Liver (tissue), 9 donors: ENCODE measurements around the gene AGPAT4. TPM values are rescaled to one million over a fixed set of nuclear protein-coding genes. Genes with fewer than 3 reads are reported as not detected.

Source experiments
- DNase-seq: peaks from one replicate; pipeline ENCODE4 v3.0.0-alpha.2; 2017; ENCODE audit warnings: low spot score
- H3K27ac ChIP-seq, 2 donors: one replicate each; pipeline ENCODE4 v1.7.0; 2013; ENCODE audit warnings: inconsistent platforms in 2 of 2, low read length in 2 of 2, control low read depth in 1 of 2, low read depth in 1 of 2, mild to moderate bottlenecking in 1 of 2
- H3K27me3 ChIP-seq, 4 donors: one replicate each; pipeline versions ENCODE4 v1.6.1 to v1.7.0; 2013; ENCODE audit warnings: low read length in 3 of 4, inconsistent platforms in 1 of 4, mild to moderate bottlenecking in 1 of 4, moderate library complexity in 1 of 4; ENCODE audit not compliant: control insufficient read depth in 4 of 4, insufficient read depth in 4 of 4
- H3K36me3 ChIP-seq, 4 donors: one replicate each; pipeline versions ENCODE4 v1.6.1 to v1.7.0; 2013; ENCODE audit warnings: low read length in 3 of 4, mild to moderate bottlenecking in 3 of 4, low read depth in 1 of 4, moderate library complexity in 1 of 4; ENCODE audit not compliant: control insufficient read depth in 4 of 4, insufficient read depth in 3 of 4
- H3K4me1 ChIP-seq, 4 donors: one replicate each; pipeline versions ENCODE4 v1.6.1 to v1.7.0; 2013; ENCODE audit warnings: low read length in 3 of 4, mild to moderate bottlenecking in 3 of 4, moderate library complexity in 1 of 4; ENCODE audit not compliant: control insufficient read depth in 4 of 4, insufficient read depth in 4 of 4
- H3K4me3 ChIP-seq, 3 donors: one replicate each; pipeline versions ENCODE4 v1.6.1 to v1.7.0; 2013; ENCODE audit warnings: low read length in 3 of 3, control low read depth in 1 of 3, low read depth in 1 of 3, mild to moderate bottlenecking in 1 of 3
- H3K9ac ChIP-seq, 2 donors: one replicate each; pipeline ENCODE4 v1.7.0; 2013; ENCODE audit warnings: low read length in 2 of 2, mild to moderate bottlenecking in 2 of 2, moderate library complexity in 2 of 2, control low read depth in 1 of 2, low read depth in 1 of 2
- H3K9me3 ChIP-seq, 4 donors: one replicate each; pipeline versions ENCODE4 v1.6.1 to v1.7.0; 2013; ENCODE audit warnings: low read length in 3 of 4; ENCODE audit not compliant: control insufficient read depth in 4 of 4
- EGR1 ChIP-seq, 2 donors: IDR thresholded peaks; 2 replicates each; pipeline ENCODE4 v1.6.1; 2016 to 2018; ENCODE audit warnings: antibody characterized with exemption in 2 of 2, low read depth in 2 of 2
- FOXA1 ChIP-seq: IDR thresholded peaks from 2 replicates; pipeline ENCODE4 v1.6.1; 2016; ENCODE audit warnings: antibody characterized with exemption
- FOXA2 ChIP-seq: IDR thresholded peaks from 2 replicates; pipeline ENCODE4 v1.6.1; 2016; ENCODE audit warnings: antibody characterized with exemption
- GABPA ChIP-seq, 2 donors: IDR thresholded peaks in 1 of 2; conservative IDR thresholded peaks in 1 of 2; 2 replicates each; pipeline ENCODE4 v1.6.1; 2016; ENCODE audit warnings: antibody characterized with exemption in 2 of 2, mild to moderate bottlenecking in 1 of 2, moderate library complexity in 1 of 2
- HNF4A ChIP-seq, 2 donors: conservative IDR thresholded peaks; 2 replicates each; pipeline ENCODE4 v1.6.1; 2016; ENCODE audit warnings: antibody characterized with exemption in 2 of 2, mild to moderate bottlenecking in 2 of 2
- HNF4G ChIP-seq: IDR thresholded peaks from 2 replicates; pipeline ENCODE4 v1.6.1; 2016; ENCODE audit warnings: antibody characterized with exemption
- JUND ChIP-seq, 2 donors: IDR thresholded peaks; 2 replicates each; pipeline ENCODE4 v1.6.1; 2016; ENCODE audit warnings: antibody characterized with exemption in 2 of 2
- NR2F2 ChIP-seq: IDR thresholded peaks from 2 replicates; pipeline ENCODE4 v1.6.1; 2016; ENCODE audit warnings: antibody characterized with exemption
- RAD21 ChIP-seq, 2 donors: IDR thresholded peaks; 2 replicates each; pipeline ENCODE4 v1.6.1; 2016; ENCODE audit warnings: antibody characterized with exemption in 2 of 2, mild to moderate bottlenecking in 2 of 2
- RXRA ChIP-seq, 2 donors: IDR thresholded peaks; 2 replicates each; pipeline ENCODE4 v1.6.1; 2017 to 2018; ENCODE audit warnings: antibody characterized with exemption in 2 of 2, mild to moderate bottlenecking in 1 of 2
- SP1 ChIP-seq: IDR thresholded peaks from 2 replicates; pipeline ENCODE4 v1.6.1; 2018; ENCODE audit warnings: antibody characterized with exemption, mild to moderate bottlenecking
- TAF1 ChIP-seq: conservative IDR thresholded peaks from 2 replicates; pipeline ENCODE4 v1.6.1; 2016; ENCODE audit warnings: antibody characterized with exemption, mild to moderate bottlenecking
- WGBS: extraction: QIAGEN DNeasy Blood & Tissue Kit; methylation state at CpG from one replicate; pipeline ENCODE4 v1.1.7; 2013; 5-methylcytosine and 5-hydroxymethylcytosine counted together
- polyA plus RNA-seq, 2 donors: library from polyadenylated mRNA; stranded (reverse) in 1 of 2; unstranded in 1 of 2; fragments of 200-250 nt in 1 of 2; fragments of >200 nt in 1 of 2; fragmentation: Nextera tagmentation in 1 of 2; extraction: Ambion mirVana in 1 of 2; gene quantifications; one replicate each; pipeline versions ENCODE4 v1.2.1 to v1.2.3, GENCODE V29; 2013 to 2015
- total RNA-seq, 2 donors: library from RNA; depleted of rRNA; stranded (reverse); fragments of >200 nt; gene quantifications; one replicate each; pipeline ENCODE4 v1.2.3, GENCODE V29; 2014
- TF ChIP-seq, protein P1 (sequence below): IDR thresholded peaks from 2 replicates; pipeline ENCODE4 v1.6.1; 2016; ENCODE audit warnings: antibody characterized with exemption
- TF ChIP-seq, protein P2 (sequence below): IDR thresholded peaks from 2 replicates; pipeline ENCODE4 v1.6.1; 2016; ENCODE audit warnings: antibody characterized with exemption
- TF ChIP-seq, protein P3 (sequence below): IDR thresholded peaks from 2 replicates; pipeline ENCODE4 v1.6.1; 2016; ENCODE audit warnings: antibody characterized with exemption, mild to moderate bottlenecking
- TF ChIP-seq, protein P4 (sequence below): IDR thresholded peaks from 2 replicates; pipeline ENCODE4 v1.6.1; 2016; ENCODE audit warnings: antibody characterized with exemption
- TF ChIP-seq, protein P5 (sequence below): fragments of 150-350 bp; IDR thresholded peaks from 2 replicates; pipeline ENCODE4 v1.5.1; 2017; ENCODE audit warnings: improper control_type of control experiment, low read depth, low read length; ENCODE audit not compliant: missing input control
- donor health status: healthy.
- donor health status: healthy.
- donor health status: healthy.
- donor health status: healthy.
- donor health status: healthy.

Gene AGPAT4
- total and polyA plus RNA-seq, 4 donors: 0.44 to 17.5 (median 0.69) TPM

DNA sequence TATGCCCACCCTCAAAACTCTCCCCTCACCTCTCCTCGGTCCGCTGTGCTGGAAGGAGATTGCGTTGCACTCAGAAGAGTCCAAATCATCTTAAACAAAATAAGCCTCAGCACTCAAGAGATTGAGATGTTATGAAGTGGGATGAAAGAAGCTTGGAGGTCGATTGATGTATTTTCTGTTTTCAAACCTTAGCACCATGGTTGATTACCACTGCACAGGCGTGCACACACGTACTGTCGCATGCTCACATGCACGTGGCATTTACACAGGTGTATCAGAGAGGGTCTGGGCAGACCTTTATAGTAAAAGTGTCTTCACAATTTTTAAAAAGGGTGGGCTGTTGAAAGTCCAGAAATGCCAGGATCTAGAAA lies 612 bp upstream of the AGPAT4 start:
- DNase-seq: no peak
- Histone ChIP-seq H3K36me3 (no peaks in the 10 kb centered on the region), H3K27me3 (no peaks in the 10 kb centered on the region), H3K27ac (peak overlapping the region in 1 of 2 donors; percentile 19), H3K4me3 (peak overlapping the region in 1 of 3 donors; percentile 58), H3K9ac (no peak overlapping the region), H3K9me3 (no peaks in the 10 kb centered on the region), H3K4me1 (peaks cover 0 to 9% (median 2%) of the 10 kb centered on the region in 4 donors)
- WGBS: 16% methylated on average over 8 of the region's 8 CpGs
- TF ChIP-seq JUND (IDR thresholded peaks at IDR 0.05) (no peak), FOXA2 (no peak), NR2F2 (no peak), SP1 (no peak)

DNA sequence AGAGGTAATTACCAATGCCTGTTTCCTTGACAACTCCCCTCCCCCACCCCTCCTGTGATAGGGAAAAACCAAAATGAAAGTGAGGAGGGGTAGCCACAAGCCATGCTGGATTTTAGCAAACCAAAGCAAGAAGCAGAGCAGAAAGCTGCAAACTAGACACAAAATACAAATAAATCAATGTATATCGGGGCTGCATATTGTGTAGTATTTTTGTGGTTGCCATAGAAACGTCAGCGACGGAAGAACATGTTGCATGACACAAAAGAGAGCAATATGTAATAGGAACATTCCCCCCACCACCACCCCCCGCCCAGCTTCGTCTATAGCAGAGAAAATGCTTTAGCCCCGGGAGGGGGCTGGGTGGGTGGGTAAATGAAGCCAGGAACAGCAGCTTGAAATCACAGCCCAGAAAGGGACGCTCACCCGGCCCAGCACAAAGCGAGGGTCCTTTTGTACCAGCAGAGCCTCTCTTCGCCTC lies 548 bp downstream of the AGPAT4 start:
- H3K4me1 ChIP-seq: peaks cover 0 to 9% (median 2%) of the 10 kb centered on the region in 4 donors
- H3K27ac ChIP-seq: no peak overlapping the region
- TF ChIP-seq NR2F2 (no peak), HNF4A (conservative IDR thresholded peaks at IDR 0.05) (no peak), HNF4G (no peak), GABPA (IDR thresholded peaks at IDR 0.05 in 1 of 2, conservative IDR thresholded peaks at IDR 0.05 in 1 of 2) (no peak), FOXA1 (no peak), TAF1 (no peak), RXRA (IDR thresholded peaks at IDR 0.05) (no peak), RAD21 (IDR thresholded peaks at IDR 0.05) (no peak), SP1 (no peak), EGR1 (IDR thresholded peaks at IDR 0.05; ENCODE audit: low read depth in 2 of 2) (no peak), FOXA2 (no peak), JUND (IDR thresholded peaks at IDR 0.05) (no peak)
- TF ChIP-seq, protein P1, sequence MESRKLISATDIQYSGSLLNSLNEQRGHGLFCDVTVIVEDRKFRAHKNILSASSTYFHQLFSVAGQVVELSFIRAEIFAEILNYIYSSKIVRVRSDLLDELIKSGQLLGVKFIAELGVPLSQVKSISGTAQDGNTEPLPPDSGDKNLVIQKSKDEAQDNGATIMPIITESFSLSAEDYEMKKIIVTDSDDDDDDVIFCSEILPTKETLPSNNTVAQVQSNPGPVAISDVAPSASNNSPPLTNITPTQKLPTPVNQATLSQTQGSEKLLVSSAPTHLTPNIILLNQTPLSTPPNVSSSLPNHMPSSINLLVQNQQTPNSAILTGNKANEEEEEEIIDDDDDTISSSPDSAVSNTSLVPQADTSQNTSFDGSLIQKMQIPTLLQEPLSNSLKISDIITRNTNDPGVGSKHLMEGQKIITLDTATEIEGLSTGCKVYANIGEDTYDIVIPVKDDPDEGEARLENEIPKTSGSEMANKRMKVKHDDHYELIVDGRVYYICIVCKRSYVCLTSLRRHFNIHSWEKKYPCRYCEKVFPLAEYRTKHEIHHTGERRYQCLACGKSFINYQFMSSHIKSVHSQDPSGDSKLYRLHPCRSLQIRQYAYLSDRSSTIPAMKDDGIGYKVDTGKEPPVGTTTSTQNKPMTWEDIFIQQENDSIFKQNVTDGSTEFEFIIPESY: no peak
- TF ChIP-seq, protein P2, sequence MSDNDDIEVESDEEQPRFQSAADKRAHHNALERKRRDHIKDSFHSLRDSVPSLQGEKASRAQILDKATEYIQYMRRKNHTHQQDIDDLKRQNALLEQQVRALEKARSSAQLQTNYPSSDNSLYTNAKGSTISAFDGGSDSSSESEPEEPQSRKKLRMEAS: no peak
- TF ChIP-seq, protein P3, sequence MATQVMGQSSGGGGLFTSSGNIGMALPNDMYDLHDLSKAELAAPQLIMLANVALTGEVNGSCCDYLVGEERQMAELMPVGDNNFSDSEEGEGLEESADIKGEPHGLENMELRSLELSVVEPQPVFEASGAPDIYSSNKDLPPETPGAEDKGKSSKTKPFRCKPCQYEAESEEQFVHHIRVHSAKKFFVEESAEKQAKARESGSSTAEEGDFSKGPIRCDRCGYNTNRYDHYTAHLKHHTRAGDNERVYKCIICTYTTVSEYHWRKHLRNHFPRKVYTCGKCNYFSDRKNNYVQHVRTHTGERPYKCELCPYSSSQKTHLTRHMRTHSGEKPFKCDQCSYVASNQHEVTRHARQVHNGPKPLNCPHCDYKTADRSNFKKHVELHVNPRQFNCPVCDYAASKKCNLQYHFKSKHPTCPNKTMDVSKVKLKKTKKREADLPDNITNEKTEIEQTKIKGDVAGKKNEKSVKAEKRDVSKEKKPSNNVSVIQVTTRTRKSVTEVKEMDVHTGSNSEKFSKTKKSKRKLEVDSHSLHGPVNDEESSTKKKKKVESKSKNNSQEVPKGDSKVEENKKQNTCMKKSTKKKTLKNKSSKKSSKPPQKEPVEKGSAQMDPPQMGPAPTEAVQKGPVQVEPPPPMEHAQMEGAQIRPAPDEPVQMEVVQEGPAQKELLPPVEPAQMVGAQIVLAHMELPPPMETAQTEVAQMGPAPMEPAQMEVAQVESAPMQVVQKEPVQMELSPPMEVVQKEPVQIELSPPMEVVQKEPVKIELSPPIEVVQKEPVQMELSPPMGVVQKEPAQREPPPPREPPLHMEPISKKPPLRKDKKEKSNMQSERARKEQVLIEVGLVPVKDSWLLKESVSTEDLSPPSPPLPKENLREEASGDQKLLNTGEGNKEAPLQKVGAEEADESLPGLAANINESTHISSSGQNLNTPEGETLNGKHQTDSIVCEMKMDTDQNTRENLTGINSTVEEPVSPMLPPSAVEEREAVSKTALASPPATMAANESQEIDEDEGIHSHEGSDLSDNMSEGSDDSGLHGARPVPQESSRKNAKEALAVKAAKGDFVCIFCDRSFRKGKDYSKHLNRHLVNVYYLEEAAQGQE: no peak
- TF ChIP-seq, protein P4, sequence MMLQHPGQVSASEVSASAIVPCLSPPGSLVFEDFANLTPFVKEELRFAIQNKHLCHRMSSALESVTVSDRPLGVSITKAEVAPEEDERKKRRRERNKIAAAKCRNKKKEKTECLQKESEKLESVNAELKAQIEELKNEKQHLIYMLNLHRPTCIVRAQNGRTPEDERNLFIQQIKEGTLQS: no peak
- TF ChIP-seq, protein P5, sequence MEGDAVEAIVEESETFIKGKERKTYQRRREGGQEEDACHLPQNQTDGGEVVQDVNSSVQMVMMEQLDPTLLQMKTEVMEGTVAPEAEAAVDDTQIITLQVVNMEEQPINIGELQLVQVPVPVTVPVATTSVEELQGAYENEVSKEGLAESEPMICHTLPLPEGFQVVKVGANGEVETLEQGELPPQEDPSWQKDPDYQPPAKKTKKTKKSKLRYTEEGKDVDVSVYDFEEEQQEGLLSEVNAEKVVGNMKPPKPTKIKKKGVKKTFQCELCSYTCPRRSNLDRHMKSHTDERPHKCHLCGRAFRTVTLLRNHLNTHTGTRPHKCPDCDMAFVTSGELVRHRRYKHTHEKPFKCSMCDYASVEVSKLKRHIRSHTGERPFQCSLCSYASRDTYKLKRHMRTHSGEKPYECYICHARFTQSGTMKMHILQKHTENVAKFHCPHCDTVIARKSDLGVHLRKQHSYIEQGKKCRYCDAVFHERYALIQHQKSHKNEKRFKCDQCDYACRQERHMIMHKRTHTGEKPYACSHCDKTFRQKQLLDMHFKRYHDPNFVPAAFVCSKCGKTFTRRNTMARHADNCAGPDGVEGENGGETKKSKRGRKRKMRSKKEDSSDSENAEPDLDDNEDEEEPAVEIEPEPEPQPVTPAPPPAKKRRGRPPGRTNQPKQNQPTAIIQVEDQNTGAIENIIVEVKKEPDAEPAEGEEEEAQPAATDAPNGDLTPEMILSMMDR: no peak
- H3K4me3 ChIP-seq: peak overlapping the region; percentile 2 to 58 (median 15)
- no peak overlapping the region for H3K9ac ChIP-seq
- 3% methylated on average over 11 of the region's 11 CpGs for WGBS
- no peak for DNase-seq
- H3K9me3 ChIP-seq: no peaks in the 10 kb centered on the region
- H3K36me3 ChIP-seq: no peaks in the 10 kb centered on the region
- no peaks in the 10 kb centered on the region for H3K27me3 ChIP-seq
